SKM-1 treated with dmso at 0.1 percent for 144 hours (cell line): ENCODE measurements around the gene TMEM219.
"Not testable (repeated sequence)": the region's sequence is repeated elsewhere in the genome, so short reads cannot be mapped to it uniquely, and the experiment has no call there.

Experiments
- DNase-seq: peaks from one replicate; lab custom pipeline; 2025; ENCODE audit not compliant: unreplicated experiment; lab: John Stamatoyannopoulos, UW

Gene TMEM219

DNA sequence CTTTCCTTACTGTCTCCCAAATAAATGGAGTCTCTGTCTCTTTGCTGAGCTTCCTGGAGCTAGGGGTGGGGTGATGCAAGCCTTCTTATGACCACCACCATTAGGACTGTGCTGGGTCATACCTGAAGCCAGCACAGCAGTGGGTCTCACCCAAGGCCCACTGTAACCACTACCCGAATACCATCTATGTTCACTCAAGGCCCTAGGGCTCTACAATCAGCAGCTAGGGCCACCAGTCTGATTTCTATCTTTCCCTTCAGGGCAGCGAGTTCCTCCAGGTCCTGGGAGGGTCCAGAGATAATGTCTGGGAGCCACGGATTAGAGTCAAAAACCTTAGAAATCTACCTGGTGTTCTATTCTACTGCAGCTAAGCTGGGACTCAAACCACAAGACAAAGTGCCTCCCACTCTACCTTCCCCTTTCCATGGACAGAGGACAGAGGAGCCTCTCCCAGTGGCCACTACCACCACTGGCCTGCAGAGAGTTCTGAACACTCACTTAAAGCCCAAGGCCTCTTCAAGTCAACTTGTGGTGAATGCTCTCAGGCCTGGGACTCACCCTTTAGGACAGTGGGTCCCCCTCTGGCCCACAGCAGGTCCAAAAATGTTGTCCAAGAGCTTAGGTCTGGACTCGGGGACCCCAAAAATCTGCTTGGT lies 10.9 kb upstream of the TMEM219 start:
- DNase-seq, result no peak

DNA sequence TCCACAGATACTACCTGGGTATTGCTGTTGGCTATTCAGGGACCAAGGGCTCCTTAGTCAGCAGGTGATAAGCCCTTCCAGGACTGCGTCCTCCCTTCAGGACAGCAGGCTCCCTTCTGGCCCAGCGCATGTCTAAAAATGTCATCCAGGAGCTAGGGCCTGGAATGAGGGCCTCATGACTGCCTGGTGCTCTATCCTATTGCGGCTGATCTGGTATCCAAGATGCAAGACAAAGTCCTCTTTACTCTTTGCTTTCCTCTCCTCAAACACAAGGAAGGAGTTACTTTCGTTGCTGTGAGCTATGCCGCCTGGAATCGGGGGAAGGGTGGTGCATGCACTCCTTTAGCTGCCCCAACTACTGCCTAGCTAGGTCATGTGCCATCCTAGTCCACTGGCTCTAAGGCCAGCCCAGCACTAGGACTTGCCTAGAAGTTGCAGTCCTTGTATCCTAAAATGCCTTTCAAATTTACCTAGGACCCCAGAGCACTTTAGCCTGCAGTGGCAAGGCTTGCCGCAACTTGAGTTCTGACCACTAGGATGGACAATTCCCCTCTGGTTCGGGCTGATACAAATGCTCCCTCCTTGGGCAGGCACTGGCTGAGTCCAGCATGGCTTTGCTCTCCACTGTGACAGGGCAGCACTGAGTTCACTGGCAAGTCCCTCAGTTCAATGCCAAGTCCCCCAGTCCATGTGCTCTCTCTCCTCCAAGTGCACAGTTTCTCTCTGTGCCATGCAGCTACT lies 10.1 kb upstream of the TMEM219 start:
- no peak for DNase-seq

DNA sequence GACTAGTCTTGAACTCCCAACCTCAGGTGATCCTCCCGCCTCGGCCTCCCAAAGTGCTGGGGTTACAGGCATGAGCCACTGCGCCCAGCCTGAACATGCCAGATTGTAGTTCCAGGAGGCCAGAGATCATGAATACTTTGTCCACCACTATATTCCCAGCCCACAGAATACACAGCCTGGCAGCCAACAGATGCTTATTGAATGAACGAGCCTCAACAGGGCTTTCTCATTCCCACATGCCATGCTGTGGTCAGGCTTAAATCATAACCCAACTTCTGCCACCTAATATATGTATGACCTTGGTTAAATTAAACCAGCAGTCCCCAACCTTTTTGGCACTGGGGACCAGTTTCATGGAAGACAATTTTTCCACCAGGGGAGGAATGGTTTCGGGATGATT lies 3.1 kb upstream of the TMEM219 start:
- DNase-seq, result no peak

DNA sequence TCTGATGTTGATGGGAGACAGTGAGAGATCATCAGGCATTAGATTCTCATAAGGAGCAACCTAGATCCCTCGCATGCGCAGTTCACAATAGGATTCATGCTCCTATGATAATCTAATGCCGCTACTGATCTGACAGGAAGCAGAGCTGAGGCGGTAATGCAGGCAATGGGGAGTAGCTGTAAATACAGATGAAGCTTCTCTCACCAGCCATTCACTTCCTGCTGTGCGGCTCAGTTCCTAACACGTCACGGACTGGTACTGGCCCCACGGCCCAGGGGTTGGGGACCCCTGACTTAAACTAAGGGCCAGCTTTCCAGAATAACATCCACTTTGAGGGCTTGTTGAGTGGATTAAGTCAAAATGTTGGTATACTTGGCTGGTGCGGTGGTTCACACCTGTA lies 2.6 kb upstream of the TMEM219 start:
- no peak for DNase-seq

DNA sequence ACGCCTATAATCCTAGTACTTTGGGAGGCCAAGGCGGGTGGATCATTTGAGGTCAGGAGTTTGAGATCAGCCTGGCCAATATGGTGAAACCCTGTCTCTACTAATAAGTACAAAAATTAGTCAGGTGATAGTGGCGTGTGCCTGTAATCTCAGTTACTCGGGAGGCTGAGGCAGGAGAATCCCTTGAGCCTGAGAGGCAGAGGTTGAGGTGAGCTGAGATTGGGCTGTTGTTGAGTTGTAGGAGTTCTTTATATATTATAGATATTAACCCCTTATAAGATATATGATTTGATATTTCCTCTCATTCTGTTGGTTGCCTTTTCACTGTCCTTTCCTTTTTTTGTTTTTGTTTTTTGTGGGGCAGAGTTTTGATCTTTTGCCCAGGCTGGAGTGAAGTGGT lies 2.1 kb upstream of the TMEM219 start:
- DNase-seq, result not testable (repeated sequence)

DNA sequence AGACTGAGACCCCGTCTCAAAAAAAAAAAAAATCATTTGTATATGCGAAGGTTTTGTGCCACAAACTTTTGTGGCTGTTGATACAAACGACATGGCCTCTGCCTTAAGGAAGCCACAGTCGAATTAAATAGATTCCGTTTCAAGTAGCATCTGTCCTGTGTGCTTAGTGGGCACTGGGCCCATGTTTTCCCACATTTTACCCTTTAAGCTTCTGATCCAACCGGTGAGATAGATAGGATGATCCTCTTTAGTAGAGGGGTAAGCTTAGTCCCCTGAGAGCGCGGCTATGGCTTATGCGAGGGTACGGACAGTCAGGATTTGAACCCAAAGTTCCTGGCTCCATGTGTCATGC lies 776 bp upstream of the TMEM219 start:
- DNase-seq, result no peak

DNA sequence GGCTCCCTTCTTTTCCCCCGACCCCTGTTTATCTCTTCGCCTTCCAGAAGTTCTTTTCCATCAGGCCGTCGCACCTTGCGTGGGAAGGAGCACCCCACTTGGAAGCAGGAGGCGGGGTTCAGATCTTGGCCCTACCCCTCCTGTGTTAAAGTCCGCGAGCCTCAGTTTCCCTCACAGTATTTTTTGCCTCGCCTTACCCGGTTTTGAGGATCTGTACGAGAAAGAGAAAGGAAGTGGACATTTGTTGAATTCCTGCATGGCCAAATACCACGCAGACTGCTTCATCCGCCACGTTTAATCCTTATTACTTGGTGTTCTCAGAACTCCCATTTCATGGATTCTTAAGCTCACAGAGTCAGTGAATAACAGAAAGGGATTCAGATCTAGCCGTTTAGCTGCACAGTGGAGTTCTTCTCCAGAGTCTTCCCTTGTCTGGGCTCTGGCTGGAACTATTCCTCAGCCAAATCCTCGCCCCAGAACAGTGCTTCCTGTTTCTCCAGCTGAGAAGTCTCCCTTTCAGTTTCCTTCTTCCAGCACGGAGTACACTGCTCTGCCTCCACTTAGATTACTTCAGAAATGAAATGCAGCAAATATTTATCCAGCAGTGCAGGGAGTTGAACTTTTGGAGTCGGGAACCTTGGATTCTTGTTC lies 590 bp downstream of the TMEM219 start:
- peak; percentile 16 for DNase-seq

DNA sequence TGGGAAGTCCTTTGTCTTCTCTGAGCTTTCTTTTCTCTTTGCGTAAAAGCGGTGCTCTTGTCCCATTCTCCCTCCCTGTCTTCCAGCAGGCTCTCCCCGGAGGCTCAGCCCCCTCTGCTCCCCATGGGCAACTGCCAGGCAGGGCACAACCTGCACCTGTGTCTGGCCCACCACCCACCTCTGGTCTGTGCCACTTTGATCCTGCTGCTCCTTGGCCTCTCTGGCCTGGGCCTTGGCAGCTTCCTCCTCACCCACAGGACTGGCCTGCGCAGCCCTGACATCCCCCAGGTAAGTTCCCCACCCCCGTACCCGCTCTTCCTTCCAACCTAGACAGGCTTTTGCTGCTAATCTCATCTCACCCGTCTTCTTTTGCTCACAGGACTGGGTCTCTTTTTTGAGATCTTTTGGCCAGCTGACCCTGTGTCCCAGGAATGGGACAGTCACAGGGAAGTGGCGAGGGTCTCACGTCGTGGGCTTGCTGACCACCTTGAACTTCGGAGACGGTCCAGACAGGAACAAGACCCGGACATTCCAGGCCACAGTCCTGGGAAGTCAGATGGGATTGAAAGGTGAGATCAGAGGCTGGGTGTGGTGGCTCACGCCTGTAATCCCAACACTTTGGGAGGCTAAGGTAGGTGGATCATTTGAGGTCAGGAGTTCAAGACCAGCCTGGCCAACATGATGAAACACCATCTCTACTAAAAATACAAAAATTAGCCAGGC lies 1.3 kb downstream of the TMEM219 start:
- DNase-seq, result no peak

DNA sequence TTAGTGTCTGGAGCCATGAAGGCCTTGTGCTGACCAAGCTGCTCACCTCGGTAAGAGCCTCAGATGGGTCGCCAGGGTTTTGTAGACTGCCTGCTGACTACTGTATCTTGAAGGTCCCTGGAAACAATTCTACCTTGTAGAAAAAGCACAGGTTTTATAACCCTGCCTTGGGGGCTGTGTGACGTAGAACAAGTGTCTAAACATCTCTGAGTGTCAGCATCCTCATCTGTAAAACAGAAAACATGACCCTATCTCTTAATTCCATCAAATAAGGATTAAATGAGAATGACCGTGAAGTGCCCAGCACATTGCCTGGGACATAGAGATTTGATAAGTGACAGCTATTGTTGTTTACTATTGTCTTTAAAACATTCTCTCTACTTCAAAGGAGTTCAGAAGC lies 6.3 kb downstream of the TMEM219 start:
- DNase-seq, result no peak

DNA sequence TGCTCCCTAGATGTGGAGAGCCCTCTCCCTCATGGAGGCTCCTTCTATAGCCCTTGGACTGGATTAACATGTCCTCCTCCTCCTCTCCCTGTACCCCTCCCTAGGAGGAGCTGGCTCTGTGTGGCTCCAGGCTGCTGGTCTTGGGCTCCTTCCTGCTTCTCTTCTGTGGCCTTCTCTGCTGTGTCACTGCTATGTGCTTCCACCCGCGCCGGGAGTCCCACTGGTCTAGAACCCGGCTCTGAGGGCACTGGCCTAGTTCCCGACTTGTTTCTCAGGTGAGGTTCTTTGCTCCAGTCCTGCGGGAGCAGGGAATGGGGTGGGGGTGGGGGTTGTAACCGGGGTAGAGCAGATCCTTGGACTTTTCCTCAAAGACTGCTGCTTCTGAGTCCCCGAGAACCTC lies 9.4 kb downstream of the TMEM219 start:
- no peak for DNase-seq

DNA sequence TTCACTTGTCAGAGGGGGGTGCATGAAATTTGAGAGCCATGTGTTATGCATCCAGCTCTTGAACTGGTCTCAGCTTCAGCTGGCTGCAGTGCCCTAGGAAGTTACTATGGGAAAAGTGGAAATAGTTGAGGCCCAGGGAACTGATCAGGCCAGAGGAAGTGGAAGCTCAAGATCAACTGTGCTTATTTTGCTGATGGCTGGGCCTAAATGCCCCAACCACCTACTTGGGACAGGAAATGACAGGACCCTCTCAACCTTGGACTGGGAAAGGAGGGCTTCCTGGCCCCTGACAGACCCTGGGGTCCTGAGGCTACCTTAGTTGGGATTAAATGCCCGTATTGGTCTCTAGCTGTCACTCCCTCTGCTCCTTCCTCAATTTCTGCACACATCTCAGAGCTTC lies 10.6 kb downstream of the TMEM219 start:
- no peak for DNase-seq

DNA sequence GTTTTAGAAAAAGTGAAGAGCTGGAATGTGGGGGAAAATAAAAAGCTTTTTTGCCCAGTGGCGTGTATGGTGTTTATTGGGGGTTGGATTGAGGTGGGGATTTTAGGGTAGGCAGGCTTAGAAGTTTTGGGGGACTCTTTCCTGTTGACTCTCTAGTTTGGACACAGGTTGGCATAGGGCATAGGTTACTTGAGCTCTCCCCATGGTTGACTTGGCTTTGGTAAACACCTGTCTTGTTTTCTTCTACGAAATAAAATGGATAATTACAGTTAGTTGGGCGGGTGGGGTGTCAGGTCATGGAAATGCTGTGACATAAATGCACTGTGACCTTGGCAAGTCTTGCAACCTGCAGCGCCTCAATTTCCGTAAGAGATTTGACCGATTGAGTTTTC lies 11.1 kb downstream of the TMEM219 start:
- DNase-seq, result no peak

DNA sequence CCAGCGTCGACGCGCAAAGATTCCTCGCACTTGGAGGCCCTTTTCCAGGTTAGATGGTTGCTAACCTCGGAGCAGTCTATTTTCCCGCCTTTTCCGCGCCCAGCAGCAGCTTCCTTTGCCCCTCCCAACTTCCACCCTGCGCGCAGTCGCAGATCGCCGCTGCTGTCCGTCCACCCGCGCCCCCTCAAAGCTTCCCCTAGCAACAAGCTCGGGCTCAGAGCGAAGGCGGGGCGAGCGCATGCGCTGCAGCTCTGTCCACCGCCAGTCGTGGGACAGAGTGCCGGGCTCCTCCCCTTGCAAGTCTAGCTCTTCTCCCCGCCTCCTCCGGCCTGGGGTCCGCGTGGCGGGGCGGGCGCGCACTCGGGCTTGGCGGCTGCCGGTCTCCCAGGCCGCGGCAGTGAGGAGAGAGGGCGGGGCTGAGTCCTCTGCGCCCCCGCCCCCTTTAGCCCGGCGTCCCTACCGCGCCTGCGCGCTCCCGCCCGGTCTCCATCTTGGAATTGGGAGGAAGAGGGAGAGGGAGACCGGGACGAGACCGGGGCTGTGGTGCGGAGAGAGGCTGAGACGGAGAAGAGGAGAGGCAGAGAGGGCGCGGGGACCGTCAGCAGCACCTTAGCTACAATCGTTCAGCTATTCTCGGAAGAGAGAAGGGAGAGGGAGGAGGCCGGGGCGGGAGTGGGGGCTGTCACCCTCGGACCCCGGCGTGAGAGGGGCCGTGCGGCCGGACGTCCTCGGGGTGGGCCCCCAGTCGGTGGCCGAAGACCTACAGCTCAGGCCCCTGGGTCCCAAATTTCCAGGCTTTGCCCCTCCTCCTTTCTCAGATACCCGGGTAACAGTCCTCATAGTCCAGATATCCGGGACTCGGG lies 11.7 kb downstream of the TMEM219 start, which contains the start of gene TAOK2:
Gene TAOK2, plus strand, starts transcription at position 485 of the 863 bp plus-strand sequence. CDS start 3,905 bp downstream, outside the sequence.
- DNase-seq, result peak; percentile 98

DNA sequence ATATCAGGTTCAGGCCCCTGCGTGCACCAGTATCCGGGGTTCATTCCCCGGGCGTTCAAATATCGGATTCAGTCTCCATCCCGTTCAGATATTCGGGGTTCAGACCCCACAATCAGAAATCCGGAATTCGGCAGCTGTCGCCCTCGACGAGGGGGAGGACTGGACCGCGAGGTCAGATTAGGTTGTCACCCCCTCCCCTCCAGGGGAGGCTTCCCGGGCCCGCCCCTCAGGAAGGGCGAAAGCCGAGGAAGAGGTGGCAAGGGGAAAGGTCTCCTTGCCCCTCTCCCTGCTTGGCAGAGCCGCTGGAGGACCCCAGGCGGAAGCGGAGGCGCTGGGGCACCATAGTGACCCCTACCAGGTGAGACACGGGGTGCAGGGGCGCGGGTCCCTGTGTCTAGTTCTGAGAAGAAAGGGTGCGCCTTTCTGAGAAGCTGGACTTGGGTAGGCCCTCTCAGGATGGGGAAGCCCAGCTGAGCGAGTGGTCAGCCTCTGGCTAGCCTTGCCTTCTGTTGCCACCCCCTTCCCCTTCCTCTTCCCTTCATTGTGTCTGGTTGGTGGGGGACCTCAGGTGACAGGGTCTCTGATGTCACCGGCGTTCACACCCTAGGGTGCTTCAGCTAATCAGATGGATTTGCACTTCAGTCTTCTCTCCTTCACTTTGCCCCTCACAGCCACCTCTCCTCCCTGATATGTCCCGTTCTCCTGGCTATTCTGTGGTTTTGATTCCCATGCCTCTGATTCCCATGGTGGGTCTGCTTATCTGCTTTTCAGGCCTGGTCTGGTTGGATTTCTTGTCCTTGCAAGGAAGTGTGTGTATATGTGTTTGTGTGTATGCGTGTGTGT lies 12.6 kb downstream of the TMEM219 start:
- no peak for DNase-seq

DNA sequence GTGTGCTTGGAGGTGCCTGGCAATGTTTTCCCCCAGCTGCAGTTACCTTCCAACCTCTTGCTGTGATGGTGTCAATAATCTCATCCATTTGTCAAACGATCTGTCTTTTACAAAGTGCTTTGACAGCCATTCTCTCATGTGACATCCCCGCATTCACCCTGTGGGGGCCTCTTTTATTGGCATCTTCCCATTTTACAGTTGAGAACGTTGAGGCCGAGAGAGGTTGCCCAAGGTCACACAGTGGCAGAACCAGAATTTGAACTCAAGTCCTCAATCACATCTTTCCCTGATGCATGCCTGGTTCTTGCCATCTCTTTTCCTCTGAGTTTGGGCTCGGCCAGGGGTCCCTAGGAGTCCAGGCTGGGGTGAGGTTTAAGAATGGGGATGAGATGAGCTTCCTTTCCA lies 13.3 kb downstream of the TMEM219 start:
- DNase-seq, result no peak

DNA sequence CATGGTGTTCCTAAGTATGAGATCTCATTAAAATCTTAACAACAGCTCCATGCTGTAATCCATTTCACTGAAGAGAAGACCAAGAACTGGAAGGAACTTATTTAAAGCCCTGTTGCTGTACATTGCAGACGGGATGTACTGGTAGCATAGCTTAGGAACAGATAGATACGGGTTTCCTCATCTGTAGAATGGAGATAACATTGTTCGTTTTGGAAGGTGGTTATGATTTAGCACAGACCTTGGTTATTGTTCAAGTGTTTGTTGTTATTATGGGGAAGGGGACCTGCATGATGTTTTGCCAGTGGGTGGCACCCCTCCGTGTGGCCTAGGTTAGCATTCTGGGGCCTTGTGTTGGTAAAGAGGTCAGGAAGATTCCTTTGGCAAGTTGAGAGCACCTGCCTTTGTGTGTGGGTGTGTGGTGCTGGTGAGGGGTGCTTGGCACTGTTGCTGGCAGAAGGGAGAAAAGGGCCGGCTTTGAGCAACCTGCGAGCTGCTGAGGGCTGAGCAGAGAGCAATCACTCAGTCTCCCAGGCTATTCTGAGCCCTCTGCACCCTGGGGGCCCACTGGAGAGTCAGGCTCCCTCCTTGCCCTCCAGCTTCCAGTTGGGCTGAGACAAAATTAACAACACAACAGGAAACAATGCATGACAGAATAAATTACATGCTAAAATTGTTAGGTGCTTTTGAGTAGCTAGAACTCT lies 14.1 kb downstream of the TMEM219 start:
- DNase-seq, result no peak

DNA sequence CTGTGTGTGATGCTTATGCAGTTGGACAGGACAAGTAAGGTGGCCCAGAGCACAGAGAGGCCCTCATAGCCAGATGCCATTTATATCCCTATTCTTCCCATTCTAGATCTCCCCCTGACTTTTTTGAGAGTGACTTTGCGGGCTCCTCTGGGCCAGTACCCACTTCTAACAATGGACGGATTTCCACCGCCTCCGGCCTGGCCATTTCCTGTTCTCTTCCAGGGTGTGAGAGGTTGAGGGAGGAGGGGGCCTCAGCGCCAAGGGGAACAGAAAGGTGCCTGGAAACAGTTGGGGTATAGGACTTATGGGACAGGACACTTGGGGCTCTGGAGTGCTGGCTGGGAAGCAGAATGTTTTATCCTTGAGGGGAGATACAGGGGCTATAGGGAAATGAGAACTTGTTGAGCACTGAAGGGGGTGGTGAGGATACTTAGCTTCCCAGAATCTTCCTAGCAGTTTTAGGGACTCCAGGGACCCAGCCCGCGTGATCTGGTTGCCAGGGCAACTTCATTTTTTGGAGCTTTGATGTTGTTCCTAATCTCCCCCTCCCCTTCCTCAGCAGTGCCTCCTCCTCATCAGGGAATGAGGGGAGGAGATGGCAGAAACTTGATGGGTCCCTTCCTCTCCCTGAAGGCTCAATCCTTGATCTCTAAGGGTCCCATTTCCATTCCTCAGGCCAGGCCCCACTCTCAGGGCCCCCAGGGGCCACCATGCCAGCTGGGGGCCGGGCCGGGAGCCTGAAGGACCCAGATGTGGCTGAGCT lies 15.4 kb downstream of the TMEM219 start:
- no peak for DNase-seq

DNA sequence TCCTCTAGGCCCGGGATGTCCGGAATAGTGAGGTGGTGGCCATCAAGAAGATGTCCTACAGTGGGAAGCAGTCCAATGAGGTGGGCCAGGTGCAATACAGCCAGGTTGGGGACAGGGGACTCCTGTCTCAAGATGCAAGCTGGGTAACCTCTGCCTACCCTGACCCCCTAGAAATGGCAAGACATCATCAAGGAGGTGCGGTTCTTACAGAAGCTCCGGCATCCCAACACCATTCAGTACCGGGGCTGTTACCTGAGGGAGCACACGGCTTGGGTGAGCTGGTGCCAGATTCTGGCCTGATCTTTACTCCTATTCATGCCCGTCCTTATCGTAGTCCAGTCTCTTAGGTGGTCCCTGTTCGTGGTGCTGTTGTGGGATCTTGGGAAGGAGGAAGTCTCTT lies 16.2 kb downstream of the TMEM219 start:
- DNase-seq, result no peak
